Progenitor cell of endocrine pancreas (in vitro differentiated cells): ENCODE data around the gene GLIS1. TPM values are rescaled to one million over a fixed set of nuclear protein-coding genes. Genes with fewer than 3 reads are reported as not detected.

ENCODE experiments used
- DNase-seq: peaks from one replicate; pipeline ENCODE4 v3.0.0; 2021; ENCODE audit warnings: low spot score; ENCODE audit not compliant: unreplicated experiment
- H3K27ac Mint-ChIP-seq: 2 replicates; pipeline ENCODE4 v1.8.0; 2021; ENCODE audit warnings: mild to moderate bottlenecking, moderate library complexity, mixed read lengths
- H3K27me3 Mint-ChIP-seq: 2 replicates; pipeline ENCODE4 v1.8.0; 2021; ENCODE audit warnings: mixed read lengths
- H3K36me3 Mint-ChIP-seq: 2 replicates; pipeline ENCODE4 v1.8.0; 2022; ENCODE audit warnings: mixed read lengths; ENCODE audit not compliant: insufficient read depth
- H3K4me1 Mint-ChIP-seq: 2 replicates; pipeline ENCODE4 v1.8.0; 2021; ENCODE audit warnings: low read depth, mixed read lengths
- H3K4me3 Mint-ChIP-seq: 2 replicates; pipeline ENCODE4 v1.8.0; 2021; ENCODE audit warnings: low read depth, mild to moderate bottlenecking, moderate library complexity, mixed read lengths
- H3K9me3 Mint-ChIP-seq: 2 replicates; pipeline ENCODE4 v1.8.0; 2021; ENCODE audit warnings: low read depth, mixed read lengths
- total RNA-seq: library from RNA; stranded (reverse); gene quantifications from 2 replicates; pipeline ENCODE4 v1.2.1, GENCODE V29; 2021
- TF ChIP-seq, protein P1 (sequence below): fragments of 200-600 bp; sonication (generic); IDR thresholded peaks from one replicate; pipeline ENCODE4 v1.5.0; 2021; ENCODE audit warnings: antibody characterized with exemption, mild to moderate bottlenecking; ENCODE audit not compliant: unreplicated experiment

GLIS1 gene
- total RNA-seq, 1 donor from 2014 or later: not detected

DNA sequence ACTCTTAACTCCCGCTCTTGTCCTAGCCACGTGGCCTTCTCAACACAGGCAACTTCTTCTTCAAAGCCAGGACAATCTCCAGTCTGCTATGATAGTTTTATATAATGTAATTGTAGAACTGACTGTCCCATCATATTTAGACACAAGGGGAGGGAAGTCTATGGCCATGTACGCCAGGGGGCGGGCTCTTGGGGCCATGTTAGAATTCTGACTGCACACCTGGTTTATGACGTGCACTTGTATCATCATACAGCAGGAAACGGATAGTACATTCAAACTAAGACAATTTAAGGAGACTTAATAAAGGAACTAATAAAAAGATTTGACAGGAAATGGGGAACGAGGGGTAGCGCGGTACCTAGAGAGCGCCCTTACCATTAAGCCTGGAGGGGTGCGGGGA is 258.3 kb downstream of the GLIS1 start:
- Mint-ChIP-seq H3K27ac (no peak overlapping the region), H3K36me3 (no peaks in the 10 kb centered on the region), H3K4me1 (no peaks in the 10 kb centered on the region), H3K4me3 (no peak overlapping the region), H3K9me3 (no peaks in the 10 kb centered on the region), H3K27me3 (peaks cover 46% of the 10 kb centered on the region)
- no peak for DNase-seq
- TF ChIP-seq, protein P1, sequence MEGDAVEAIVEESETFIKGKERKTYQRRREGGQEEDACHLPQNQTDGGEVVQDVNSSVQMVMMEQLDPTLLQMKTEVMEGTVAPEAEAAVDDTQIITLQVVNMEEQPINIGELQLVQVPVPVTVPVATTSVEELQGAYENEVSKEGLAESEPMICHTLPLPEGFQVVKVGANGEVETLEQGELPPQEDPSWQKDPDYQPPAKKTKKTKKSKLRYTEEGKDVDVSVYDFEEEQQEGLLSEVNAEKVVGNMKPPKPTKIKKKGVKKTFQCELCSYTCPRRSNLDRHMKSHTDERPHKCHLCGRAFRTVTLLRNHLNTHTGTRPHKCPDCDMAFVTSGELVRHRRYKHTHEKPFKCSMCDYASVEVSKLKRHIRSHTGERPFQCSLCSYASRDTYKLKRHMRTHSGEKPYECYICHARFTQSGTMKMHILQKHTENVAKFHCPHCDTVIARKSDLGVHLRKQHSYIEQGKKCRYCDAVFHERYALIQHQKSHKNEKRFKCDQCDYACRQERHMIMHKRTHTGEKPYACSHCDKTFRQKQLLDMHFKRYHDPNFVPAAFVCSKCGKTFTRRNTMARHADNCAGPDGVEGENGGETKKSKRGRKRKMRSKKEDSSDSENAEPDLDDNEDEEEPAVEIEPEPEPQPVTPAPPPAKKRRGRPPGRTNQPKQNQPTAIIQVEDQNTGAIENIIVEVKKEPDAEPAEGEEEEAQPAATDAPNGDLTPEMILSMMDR: no peak

DNA sequence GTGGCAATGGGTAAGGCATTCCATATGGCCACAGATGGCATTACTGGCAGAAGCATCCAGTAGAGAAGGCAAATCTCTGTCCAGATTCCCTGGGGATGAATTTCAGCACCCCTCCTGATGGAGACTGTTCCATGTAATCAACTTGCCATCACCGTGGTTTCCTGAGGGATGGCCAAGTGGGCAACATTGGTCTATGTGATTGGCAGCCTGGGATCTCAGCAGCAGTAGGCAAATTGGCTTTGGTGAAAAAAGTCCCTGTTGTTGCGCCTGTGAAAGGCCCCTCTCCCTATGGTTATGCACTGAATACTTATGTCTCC is 260.5 kb downstream of the GLIS1 start:
- no peaks in the 10 kb centered on the region for H3K9me3 Mint-ChIP-seq
- peaks cover 35% of the 10 kb centered on the region for H3K27me3 Mint-ChIP-seq
- no peaks in the 10 kb centered on the region for H3K36me3 Mint-ChIP-seq
- TF ChIP-seq, protein P1: no peak
- no peak overlapping the region for H3K27ac Mint-ChIP-seq
- H3K4me3 Mint-ChIP-seq: no peak overlapping the region
- H3K4me1 Mint-ChIP-seq: no peaks in the 10 kb centered on the region
- DNase-seq: no peak

DNA sequence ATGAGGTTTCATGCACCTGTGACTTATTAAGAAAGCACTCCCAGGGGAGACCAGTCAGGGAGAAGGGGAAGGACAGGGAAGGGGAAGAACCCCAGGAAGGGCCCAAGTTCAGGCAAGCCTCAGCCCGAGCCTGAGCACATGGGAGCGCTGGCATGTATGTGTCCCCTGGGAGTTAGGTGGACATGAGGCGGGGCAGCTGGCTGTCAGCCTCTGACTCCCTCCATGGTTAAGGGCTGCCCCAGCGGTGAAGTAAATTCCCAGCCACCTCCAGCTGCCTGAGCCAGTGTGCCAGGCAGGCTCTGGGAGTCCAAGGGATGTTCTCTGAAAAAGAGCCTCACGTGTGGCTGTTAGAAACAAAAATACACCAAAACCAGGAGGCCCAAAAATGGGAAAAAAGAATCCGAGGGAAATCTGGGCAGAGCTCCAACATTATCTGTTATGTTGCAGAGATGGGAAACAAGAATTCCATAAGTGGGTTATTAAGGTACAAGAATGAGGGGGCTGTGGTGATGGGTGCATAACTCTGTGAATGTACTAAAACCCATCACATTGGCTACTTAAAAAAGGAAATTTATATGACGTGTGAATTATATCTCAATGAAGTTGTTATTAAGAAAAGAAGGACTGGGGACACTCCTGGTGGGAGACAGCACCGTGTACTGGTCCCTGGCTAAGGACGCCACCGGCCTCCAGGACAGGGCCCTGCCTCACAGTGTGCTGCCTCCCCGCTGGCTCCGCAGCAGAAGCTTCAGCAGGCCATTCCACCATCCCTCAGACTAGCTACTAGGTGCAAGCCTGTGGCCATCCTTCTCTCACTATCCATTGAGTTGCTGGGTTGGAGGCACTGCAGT is 261.1 kb downstream of the GLIS1 start:
- DNase-seq: no peak

DNA sequence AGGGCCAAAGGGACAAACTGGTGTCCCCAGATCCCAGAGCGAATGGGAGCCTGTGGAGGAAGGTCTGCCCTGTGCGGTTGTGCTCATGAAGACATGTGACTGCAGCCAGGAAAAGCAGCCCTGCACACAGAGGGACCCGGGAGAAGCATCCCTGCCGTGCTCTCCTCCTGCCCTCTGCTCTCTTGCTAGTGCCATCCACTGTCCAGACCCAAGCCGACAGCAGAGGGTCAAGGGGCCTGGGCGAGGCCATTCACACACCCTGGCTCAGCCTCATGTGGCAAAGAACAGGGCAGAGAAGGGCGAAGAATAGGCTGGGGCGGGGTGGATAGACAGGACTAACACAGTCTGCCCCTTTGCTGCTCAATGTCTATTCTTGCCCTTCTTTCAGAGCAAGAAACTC is 262.4 kb downstream of the GLIS1 start:
- TF ChIP-seq, protein P1: no peak
- Mint-ChIP-seq H3K27ac (no peak overlapping the region), H3K9me3 (no peaks in the 10 kb centered on the region), H3K36me3 (no peaks in the 10 kb centered on the region), H3K4me3 (no peak overlapping the region), H3K27me3 (peaks cover 29% of the 10 kb centered on the region), H3K4me1 (no peaks in the 10 kb centered on the region)
- no peak for DNase-seq

More for the DNA sequence above, 261.1 kb downstream of the GLIS1 start:
- H3K36me3 Mint-ChIP-seq: no peaks in the 10 kb centered on the region
- H3K9me3 Mint-ChIP-seq: no peaks in the 10 kb centered on the region
- peaks cover 35% of the 10 kb centered on the region for H3K27me3 Mint-ChIP-seq
- TF ChIP-seq, protein P1: no peak
- no peaks in the 10 kb centered on the region for H3K4me1 Mint-ChIP-seq
- H3K4me3 Mint-ChIP-seq: no peak overlapping the region
- H3K27ac Mint-ChIP-seq: no peak overlapping the region

DNA sequence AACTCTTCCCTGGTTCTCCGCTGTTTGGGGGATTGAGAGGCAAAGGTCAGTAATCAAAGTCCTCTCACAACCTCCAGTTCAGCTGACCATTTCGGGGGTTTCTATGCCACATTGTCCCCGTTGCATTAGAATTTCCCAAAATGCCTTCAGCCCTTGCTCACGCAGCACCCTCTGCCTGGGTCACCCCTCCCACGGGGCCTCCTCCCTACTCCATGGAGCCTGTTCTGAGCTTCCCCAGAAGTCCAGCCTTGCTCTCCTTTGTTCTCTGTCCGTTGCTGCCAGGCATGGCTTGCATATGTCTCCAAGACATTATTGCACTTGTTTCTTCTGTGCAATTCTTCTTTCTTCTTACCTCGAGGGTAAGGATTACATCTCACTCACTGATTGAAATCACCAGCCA is 263.3 kb downstream of the GLIS1 start:
- no peak for DNase-seq
- TF ChIP-seq, protein P1: no peak
- Mint-ChIP-seq H3K27me3 (peaks cover 32% of the 10 kb centered on the region), H3K4me1 (no peaks in the 10 kb centered on the region), H3K27ac (no peak overlapping the region), H3K9me3 (no peaks in the 10 kb centered on the region), H3K4me3 (no peak overlapping the region), H3K36me3 (no peaks in the 10 kb centered on the region)
